Activated T-helper 1 cell treated with Interleukin-2 at 50 U/mL for 16 hours (primary cell): ENCODE results near the gene KLC1.
"Not testable (repeated sequence)": the region's sequence is repeated elsewhere in the genome, so short reads cannot be mapped to it uniquely, and the experiment has no call there.

Experiments used
- DNase-seq: peaks from one replicate; pipeline ENCODE4 v3.0.0-alpha.2; 2020; ENCODE audit warnings: low read depth

Gene KLC1

DNA sequence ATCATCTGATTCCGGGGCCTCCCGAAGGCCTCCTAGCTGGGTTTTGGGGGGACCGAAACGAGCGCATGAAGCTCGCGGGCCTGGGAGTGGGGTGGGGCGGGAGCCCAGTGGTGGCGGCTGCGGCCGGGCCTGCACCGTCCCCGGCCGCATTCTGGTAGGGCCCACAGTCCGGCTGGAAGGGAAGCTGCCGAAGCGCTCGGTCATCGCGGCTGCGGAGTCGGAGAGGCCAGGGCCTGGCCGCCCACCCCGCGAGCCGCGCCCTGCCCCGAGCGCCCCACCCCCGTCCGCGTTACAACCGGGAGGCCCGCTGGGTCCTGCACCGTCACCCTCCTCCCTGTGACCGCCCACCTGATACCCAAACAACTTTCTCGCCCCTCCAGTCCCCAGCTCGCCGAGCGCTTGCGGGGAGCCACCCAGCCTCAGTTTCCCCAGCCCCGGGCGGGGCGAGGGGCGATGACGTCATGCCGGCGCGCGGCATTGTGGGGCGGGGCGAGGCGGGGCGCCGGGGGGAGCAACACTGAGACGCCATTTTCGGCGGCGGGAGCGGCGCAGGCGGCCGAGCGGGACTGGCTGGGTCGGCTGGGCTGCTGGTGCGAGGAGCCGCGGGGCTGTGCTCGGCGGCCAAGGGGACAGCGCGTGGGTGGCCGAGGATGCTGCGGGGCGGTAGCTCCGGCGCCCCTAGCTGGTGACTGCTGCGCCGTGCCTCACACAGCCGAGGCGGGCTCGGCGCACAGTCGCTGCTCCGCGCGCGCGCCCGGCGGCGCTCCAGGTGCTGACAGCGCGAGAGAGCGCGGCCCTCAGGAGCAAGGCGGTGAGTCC, at the start of gene KLC1:
Gene KLC1, plus strand, starts transcription at position 528 of the 819 bp plus-strand sequence. CDS start 25,354 bp downstream, outside the sequence.
- DNase-seq, result peak; percentile 76

DNA sequence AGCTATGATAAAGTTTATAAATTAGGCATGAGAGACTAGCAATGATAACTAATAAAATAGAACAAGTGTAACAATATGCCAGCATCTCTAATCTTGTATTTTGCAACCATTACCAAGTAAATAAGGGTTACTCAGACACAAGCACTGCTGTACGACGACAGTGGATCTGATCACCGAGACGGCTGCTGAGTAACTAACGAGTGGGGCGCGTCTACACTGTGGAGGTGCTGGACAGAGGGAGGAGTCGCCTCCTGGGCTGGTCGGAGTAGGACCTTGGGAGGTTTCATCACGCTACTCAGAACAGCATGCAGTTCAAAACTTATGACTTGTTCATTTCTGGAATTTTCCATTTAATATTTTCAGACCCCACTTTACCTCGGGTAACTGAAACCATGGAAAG, 47.8 kb upstream of the KLC1 start:
- no peak for DNase-seq

DNA sequence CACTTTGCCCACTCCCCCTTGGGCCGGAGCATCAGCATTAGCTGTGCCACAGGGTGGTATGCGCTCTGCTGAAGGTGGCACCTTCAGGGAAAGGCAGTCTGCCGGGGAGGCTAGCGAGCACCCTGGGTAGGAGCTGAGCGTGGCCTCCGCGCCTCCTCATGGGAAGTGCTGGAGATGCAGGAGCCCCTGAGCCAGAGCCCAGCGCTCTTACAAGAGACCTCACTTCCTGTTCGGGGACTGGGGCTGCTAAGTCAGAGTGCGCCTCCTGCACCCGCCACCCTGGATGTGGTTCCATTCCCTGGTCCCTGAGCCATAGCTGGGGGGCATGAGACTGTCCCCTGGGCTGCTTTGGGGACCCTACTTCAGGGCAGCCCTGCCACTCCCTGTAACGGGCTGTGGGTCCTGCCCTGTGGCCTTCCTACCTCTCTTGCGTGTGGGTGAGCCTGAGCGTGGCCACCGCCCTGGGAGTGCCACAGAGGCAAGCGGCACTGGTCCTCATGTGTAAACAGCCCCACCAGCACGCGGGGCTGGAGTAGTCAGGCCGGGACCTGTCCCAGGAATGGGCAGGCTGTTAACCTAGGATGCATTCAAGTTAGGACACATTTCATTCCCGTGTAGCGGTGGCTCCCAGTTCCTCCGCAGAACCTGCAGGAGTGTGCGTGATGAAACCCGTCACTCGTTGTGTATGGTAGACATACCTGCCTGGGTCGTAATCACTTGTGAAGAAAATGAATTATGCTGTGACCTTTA, 46.9 kb upstream of the KLC1 start:
- no peak for DNase-seq

DNA sequence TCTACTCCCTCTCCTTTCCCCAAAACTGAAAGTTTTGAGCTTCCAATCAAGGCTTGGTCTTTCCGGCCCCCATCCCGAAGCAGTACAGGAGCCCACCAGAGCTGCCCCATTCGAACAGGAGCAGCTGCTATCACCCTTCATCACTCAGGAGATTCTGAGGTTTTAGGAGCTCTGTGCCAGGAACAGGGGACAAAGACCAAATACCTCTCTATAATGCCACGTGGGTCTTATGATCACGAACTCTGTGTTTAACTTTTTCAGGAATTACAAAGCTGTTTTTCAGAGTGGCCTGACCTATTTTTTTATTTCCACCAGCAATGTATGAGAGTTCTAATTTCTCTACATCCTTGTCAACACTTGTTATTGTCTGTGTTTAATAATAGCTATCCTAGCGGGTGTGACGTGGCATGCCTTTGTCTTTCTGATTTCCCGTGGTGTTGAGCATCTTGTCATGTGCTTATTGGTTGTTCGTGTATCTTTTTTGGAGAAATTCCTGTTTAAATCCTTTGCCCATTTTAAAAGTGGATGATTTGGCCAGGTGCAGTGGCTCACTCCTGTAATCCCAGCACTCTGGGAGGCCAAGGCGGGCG, 44.6 kb upstream of the KLC1 start:
- DNase-seq, result no peak

DNA sequence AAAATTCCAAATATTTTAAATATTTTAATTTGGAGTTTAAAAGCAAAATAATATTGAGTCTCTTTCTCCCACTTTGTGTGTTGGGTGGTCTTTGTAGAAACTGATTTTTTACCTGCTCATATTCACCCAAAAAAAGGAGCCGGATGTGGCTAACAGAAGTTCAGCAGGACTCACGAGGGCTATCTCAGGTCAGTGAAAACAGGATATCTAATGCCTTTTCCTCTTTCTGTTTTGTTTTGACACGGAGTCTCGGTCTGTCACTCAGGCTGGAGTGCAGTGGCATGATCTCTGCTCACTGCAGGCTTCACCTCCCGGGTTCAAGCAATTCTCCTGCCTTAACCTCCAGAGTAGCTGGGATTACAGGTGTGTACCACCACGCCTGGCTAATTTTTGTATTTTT, 35.4 kb upstream of the KLC1 start:
- no peak for DNase-seq

DNA sequence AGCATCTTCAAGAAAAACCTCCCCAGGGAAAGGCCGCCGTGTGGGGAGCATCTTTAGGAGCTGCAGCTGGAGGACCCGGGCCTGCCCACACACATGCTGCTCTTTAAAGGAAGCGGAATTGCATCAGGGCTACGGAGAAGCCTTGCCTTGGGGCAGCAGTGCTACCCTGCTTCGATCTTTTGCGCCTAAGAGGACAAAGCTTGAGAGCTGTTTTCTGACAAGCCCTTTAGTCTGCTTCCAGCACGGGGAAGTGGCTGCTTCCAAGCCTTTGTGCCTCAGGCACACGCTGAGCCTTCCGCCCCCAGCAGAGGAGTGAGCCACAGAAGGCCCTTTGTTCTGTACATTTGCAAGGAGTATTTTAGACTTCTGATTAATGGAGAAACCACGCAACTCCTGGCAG, 34.7 kb upstream of the KLC1 start:
- DNase-seq, result no peak

DNA sequence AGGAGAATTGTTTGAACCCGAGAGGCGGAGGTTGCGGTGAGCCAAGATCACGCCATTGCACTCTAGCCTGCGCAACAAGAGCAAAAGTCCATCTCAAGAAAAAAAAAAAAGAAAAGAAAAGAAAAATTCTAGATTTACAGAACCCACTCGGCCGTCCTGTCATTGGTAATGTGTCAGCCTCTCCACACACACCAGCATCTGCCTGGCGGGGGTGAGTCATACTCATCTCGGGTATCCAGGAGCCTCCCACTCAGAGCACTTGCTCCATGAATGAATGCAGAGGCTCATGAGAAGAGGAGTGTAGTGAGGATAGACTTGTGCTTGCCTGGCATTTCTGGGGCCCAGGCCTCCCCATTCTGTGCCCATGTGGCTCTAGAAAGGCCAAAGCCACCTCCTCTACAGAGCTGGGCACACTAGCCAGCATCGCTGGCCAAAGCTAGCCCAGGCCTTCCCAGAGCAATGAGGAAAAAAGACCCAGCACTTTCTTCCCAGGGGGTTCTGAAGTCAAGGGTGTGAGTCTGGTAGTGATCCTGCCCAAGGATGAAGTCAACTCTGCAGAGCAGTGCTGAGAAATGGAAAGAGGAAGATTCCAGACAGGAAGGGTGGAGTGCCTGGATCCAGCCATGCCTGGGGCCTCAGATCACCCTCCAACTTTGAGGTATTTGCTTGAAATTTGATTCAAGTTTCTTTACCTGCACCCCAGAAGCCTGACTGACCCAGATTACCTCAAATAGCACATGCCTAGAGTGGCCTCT, 31.2 kb upstream of the KLC1 start:
- DNase-seq, result no peak

DNA sequence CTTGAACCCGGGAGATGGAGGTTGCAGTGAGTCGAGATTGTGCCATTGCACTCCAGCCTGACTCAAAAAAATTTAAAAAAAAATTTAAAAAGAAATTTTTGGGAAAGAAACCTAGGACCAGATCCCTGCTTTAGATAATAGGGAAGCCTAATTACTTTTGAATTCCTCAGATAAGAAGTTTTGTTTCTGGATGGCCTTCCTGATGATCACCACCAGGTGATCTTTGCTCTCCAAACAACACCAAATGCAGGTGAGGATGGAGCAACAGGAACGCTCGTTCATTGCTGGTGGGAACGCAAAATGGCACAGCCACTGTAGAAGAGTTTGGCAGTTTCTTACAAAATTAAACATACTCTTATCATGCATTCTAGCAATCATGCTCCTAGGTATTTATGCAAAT, 28.5 kb upstream of the KLC1 start:
- DNase-seq, result no peak

DNA sequence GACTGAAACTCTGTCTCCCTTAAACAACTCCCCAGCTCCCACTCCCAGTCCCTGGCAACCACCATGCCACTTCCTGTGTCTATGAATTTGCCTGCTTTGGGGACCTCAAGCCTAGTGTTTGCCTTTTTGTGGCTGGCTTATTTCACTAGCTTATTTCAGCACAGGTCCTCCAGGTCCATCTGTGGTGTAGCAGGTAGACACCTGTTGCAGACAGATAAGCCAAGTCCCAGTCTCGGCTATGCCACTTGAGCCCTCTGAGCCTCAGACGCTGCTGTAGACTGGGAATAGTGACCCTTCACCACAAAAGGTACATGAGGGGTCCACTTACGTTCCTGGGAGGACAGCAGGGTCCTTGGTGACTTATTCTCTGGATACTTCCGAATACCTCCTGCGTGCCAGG, 24.4 kb upstream of the KLC1 start:
- DNase-seq, result no peak

DNA sequence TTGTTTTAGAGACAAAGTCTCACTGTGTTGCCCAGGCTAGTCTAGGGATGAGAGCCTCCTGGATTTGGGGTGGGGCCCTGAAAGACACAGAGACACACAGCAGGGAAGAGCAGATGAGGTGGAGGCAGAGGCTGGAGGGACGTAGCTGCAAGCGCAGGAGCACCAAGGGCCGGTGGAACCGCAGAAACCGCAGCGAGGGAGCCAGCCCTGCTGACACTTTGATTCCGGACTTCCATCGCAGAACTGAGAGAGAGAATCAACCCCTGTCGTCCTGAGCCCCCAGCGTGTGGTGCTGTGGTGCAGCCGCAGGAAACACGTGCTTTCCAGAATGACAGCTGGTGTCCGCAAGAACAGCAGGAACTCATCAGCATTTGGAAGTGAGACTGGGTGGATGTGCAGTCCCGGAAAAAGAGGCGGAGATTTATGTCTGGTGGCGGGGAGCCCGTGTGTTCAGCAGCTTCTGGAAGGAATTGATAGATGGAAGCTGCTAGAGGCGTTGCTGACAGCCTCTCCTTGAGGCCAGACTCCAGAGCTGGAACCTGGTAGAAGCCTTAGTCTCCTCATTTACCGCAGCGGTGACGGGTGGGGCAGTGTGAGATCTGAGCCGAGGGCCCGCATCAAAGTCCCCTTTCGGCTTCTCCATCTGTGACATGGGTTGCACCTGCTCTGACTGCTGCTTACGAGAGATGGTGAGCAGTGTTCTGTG, 21.9 kb upstream of the KLC1 start:
- peak; percentile 28 for DNase-seq

DNA sequence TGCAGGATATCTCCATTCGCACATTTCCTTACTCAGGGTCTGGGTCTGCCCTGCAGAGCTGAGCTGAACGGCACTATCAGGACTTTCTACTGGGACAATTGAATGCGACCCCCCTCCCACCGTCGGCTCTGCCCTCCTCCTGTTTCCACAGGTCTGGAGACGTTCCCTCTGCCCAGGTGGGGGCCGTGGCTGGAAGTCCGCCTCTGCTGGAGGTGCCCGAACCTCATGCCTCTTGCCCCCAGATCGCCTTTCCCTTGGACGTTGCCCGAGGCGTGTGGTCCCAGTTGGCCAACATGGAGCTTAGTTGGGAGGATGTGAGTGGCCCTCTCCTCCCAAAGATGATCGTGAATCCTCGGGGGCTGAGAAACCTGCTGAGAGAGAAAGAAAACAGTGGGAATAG, 21.2 kb upstream of the KLC1 start:
- DNase-seq, result no peak

DNA sequence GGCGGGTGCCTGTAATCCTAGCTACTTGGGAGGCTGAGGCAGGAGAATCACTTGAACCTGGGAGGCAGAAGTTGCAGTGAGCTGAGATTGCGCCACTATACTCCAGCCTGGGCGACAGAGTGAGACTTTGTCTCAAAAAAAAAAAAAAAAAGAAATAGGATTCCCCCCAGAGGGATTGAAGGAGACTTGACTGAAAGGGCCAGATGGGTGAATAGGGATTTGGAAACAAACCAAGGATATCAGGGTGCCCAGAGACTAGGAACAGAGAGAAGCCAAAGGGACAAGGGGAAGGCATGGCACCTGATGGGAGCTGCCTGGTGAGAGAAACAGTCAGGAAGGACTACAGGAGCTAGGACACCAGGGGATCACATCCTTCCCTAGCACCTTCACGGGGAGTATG, 19.9 kb upstream of the KLC1 start:
- DNase-seq, result not testable (repeated sequence)

DNA sequence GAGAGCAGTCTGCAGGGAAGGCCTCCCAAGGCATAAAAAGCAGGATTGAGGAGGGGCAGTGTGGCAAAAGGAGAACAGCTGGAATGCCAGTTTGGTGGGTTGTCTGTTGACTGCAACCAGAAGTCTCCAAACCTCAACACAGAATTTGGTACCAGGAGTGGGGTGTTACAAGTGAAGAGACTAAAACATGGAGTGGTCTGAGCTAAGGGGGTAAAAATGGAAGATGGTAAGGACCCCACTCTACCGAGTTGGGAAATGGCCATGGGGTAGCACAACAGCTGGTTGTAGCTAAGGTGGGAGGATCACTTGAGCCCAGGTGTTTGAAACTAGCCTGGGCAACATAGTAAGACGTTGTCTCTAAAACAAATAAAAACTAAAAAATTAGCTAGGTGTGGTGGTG, 17.8 kb upstream of the KLC1 start:
- no peak for DNase-seq

DNA sequence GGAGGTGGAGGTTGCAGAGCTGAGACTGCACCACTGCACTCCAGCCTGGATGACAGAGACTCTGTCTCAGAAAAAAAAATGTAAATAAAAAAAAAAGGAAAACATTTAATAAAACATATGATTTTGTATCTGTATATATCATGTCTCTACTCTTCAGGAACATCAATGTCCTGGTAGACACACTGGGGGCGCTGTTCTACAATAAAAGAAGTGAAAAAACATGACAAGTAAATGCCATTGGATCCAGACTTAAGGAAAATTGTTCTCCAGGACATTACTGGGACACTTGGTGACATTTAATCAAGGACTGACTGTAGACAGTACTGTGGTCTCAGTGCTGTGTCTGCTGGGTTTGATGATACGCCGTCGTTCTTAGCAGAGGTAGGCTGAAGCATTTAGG, 15.5 kb upstream of the KLC1 start:
- DNase-seq, result no peak

DNA sequence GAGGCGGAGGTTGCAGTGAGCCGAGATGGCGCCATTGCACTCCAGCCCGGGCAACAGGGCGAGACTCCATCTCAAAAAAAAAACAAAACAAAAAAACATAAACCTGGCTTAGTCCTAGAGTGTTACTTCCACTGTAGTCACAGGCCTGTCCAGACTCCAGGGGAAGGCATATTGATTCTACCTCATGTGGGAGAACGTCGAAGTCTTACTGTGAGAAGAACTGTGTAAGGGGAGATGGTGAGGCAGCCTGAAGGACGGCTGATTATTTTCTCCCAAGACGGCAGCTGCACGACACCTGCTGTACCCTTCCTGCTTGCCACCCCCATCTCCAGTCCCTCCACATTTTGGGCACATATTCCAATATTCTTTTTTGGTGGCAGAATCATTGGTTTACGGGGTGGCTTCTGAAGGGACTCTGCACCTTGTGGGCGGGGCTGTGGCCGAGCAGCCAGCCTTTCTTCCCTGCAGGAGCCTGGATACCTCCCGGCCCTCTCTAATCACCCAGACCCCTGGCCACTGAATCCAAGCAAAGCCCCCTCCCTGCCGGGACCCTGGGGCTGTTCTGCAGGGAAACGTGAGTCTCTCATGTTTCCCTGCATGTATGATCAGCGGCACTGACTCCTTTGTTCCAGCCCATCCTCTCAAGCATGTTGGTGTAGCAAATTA, 12.2 kb upstream of the KLC1 start:
- no peak for DNase-seq

DNA sequence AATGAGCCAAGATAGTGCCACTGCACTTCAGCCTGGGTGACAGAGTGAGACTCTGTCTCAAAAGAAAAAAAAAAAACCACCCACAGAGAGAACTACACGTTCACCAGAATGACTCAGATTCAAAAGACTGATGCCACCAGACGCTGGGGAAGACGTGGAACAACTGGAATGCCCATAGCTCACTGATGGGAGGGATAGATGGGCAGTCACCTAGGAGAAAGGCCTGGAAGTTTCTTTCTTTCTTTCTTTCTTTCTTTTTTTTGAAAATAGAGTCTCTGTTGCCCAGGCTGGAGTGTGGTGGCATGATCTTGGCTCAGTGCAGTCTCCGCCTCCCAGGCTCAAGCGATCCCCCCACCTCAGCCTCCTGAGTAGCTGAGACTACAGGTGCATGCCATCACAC, 10.0 kb upstream of the KLC1 start:
- DNase-seq, result no peak

DNA sequence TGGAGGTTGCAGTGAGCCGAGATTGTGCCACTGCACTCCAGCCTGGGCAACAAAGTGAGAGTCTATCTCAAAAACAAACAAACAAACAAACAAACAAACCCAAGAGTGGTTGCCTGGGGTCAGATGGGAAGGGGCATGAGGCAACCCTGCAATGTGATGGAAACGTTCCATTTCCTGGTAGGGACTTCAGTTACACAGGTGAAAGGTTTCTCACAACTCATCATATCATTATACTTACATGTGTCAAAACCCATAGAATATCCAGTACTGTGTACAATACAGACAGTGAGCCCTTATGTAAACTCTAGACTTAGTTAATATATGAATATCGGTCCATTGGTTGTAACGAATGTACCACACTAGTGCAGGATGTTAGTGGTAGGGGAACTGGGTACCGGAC, 7.2 kb upstream of the KLC1 start:
- no peak for DNase-seq

DNA sequence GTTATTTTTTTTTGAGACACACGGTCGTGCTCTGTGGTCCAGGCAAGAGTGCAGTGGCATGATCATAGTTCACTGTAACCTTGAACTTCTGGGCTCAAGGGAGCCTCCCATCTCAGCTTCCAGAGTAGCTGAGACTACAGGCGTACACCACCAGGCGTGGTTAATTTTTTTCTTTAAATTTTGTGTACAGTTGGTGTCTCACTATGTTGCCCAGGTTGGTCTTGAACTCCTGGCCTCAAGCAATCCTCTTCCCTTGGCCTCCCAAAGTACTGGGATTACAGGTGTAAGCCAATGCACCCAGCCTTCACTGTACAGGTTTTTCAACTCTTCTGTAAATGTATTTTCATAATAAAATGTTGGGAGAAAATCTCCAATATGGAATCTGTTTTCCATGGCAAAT, 5.7 kb upstream of the KLC1 start:
- no peak for DNase-seq

DNA sequence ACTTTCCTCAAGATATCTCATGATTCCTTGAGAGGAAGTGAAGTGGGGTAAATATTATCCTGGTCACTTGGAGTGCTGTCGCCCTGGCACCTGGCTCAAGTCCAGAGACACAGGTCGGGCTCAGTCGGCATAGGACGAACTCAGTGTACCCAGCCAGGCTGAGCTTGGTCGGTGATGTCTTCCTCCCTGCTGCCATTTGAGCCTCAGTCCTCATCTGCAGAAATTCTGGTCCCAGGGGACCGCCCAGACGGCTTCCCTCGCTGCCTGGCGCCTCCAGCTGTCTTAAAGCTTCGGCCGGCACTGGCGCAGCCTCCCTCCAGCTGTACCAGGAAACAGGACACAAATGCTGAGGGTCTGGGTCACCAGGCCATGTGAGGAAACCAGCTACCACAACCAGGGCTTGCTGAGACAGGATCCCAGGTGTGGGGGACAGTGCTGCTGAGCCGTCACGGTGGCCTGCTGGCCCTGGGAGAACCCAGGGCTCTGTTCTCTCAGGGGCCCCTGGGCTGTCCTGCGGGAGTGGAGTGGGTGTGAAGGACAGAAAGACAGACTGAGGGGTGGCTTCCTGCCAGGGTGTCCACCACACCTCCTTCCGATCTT, 5.0 kb upstream of the KLC1 start:
- DNase-seq, result no peak

DNA sequence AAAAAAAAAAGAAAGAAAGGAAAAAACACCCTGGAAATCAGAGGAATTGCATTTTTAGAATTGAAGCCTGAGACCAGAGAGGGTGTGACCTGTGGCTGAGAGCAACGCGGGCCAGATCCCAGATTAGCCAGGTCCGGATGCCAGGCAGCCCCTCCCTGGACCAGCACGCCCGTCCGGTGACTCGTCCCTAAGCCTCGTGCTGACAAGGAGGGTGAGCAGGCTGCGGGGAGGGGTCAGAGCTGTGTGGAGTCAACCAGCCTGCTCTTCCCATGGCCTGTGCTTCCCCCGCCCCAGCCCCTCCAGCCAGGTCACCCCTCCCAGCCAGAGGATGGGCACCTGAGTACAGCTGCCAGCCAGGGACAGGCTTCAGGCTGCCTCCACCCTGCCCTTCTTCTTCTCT, 4.2 kb upstream of the KLC1 start:
- no peak for DNase-seq
